Stimulated activated CD8-positive, alpha-beta memory T cell treated with anti-CD3 and anti-CD28 coated beads, Interleukin-12 subunit alpha, Interleukin-12 subunit beta, amount 100 ng/mL, for 24 hours (primary cell): ENCODE results near the gene SNX3.
A peak's percentile ranks its signal among the peaks of the same experiment; 100 is the strongest.

Source experiments
- DNase-seq: peaks from one replicate; pipeline ENCODE4 v3.0.0-alpha.2; 2020; ENCODE audit errors: extremely low read depth

The SNX3 gene

DNA sequence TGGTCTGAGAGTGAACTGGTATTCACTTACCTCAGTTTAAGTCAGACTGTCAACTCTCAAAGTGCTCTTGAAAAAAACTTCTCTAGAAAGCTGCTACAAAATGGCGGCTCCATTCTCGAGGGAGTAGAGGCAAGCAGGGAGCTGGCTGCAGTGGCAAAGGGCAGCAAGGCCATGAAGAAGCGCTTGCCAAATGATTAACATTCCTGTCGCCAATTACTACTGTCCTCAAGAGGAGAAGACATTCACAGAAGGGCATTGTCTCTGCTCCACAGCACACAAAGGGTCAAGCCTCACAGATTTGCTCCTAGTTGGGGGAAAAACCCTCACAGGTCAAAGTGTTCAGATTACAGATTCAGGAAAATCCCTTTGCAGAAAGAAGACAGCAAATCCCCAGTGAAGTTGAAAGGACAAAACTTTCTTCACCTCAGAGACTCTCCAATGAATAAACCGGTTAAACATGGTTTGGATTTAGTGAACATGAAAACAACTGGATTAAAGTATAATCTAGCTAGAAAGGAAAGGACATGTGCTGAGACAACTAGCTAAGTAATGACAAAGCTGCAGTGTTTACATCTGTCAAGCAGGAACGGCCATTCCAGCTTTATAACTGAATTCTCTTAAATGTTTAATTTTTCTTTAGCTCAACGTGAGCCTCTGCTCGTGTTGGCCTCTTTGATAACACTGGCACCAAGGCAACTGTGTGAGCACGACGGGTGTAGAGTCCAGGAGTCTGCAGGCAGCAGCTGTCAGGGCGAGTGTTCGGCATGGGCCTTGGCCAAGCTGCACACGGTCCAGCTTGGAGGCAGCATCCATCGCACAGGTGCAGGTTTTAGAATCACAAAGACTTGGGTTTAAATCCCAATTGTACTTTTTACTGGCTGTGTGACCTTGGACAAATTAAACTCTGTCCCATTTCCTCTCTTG, 57.4 kb downstream of the SNX3 start:
- no peak for DNase-seq

DNA sequence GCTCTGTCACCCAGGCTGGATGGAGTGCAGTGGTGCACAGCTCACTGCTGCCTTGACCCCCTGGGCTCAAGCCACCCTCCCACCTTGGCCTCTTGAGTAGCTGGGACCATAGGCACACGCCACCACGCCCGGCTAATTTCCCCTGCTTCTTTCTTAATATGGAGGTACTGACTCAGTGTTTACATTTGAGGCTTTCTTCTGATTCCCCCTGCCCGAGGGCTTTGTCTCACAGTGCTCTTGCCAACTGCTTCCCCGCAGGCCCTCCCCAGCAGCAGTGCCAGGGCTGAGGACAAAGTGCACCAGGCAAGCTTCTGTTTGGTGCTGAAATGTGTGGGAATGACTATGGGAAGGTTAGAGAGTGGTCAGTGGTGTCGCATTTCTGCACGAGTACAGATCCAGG, 60.2 kb downstream of the SNX3 start:
- DNase-seq, result no peak

DNA sequence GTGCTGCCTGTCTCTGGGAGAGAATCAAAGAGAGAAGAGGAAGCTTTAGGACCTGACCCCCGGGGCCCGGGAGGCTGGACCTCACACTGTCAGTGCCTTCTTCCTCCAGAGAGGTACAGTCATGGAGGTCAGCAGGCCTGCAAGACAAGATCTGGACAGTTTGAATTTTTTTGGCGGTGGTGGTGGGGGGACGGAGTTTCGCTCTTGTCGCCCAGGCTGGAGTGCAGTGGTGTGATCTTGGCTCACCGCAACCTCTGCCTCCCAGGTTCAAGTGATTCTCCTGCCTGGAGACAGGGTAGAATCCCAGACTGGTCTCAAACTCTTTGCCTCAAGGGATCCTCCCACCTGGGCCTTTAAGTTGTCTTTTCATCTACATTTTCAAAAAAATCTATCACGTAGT, 60.7 kb downstream of the SNX3 start:
- DNase-seq, result no peak

DNA sequence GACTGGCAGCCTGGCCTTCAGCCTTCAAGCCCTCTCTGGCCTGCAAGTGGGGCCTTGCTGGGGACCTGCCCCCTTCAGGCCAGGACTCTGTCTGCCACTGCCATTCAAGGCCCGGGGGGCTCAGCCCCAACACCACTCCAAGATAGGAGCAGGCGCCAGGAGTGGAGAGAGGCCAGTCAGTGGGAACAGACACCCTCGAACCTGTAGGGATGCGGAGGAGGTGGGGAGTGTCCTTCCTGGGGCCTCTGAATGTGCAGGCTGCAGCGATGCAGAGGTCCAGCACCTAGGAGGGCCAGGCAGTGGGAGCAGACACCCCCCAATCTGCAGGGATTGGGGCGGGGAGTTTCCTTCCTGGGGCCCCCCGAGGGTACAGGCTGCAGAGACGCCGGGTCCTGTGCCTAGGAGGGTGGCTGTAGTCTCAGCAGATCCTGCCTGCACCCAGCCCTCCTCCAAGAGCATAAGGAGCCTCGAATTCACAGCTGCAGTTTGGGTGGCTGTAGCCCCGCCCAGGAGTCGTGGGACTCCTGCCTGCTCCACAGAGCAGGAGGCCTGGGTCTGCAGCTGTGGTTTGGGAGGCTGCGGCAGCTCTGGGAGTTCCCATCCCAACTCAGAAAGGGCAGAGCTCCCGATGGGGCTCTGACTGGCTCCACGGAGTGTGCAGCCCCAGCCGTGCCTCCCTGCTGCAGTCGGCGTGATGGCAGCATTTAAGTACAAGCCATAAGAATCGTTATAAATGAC, 61.9 kb downstream of the SNX3 start:
- DNase-seq, result no peak

DNA sequence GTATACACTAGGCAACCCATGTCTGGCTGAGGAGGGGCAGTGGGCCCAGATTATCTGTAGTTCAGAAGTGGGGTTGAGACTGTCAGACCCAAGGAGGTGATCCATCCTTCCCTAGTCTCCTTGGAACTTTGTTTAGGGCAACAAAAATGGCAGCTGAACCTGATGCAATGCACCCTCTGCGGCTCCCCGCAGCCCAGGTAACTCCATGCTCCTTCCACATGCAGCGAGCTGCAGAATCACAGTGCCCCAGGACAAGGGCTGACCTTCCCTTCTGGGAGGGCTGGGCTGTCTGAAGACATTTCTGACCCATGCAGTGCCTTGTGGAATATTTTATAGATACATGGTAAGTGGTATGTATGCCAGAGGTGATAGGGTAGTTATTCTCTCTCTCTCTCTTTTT, 65.6 kb downstream of the SNX3 start:
- no peak for DNase-seq

DNA sequence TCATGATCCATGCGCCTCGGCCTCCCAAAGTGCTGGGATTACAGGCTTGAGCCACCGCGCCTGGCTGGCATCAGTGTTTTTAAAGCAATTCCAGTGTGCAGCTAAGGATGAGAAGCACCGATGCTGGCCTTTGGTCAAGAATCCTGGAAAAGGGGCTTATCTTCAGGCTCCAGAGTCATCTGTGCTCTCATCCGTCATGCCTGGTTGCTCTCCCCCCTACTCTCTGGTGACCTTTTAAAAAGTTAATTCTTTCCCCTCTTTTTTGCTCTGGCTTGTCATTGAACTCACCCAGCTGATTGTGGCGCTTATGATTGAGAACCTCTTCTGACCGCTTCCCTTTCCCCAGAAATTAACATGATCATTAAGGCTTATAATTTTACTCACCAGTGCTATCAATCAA, 66.3 kb downstream of the SNX3 start:
- no peak for DNase-seq

DNA sequence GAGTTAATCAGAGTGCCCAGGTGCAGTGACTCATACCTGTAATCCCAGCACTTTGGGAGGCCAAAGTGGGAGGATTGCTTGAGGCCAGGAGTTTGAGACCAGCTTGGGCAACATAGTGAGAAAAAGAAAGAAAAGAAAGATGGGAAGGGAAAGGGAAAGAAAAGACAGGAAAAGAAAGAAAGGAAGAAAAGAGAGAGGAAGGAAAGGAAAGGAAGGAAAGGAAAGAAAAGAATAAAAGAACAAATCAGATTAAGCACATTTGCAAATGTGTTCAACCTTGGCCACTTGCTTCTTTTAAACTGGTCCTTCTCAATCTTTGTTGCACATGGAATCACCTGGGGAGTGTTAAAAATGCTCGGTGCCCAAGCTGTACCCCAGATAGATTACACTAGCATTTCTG, 67.0 kb downstream of the SNX3 start:
- no peak for DNase-seq

DNA sequence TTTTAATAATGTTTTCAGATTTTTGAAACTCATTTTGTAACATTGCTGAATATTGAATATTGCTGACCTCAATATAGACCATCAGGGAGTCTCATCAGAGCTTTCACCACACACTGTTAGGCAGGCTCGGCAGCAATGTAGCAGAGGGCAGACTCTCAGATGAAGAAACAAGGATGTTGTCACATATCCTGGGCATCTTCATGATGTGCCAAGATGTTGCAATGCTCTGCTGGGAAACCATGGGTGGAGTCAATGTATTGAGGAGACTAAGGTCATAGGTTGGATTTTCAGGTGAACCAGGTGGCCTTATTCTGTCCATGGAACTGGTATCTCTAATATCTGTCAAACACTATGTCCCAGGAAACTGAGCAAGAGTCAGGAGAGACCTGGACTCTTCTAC, 67.7 kb downstream of the SNX3 start:
- DNase-seq, result no peak

DNA sequence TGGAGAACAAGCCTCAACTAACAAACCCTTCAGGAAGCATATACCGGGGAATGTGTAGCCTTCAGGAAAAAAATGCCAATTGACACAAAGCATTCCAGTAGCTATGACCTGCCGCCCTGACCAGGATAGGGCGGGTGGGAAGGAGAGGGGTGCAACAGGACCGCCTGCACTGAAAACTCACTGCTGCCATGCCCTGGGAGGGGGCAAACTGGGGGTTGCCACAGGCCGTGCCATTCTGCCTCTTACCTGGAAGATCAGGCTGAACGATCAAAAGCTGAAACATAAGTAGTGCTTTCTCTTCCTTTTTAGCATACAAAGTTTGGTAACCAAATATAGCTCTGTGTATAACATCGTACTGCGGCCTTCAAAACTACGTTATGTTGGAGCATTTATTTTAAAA, 73.3 kb downstream of the SNX3 start:
- no peak for DNase-seq

DNA sequence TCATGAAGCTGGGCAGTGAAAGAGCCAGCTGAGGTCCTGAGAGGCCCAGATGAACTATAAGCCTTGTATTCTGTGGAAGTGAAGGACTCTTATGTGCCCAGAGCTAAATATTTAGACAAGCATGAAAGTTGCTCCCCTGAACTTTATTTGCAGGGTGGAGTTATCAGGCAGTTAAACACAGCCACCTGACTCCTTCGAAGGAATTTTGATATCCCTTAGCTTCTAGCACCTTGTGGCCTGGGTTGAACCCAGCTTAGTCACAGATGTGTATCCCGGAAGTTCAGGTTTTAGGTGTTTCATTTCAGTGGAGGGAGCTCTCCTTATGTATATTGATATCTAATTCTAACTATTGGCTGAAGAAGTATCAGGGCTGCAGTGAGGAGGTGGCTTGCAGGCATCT, 74.6 kb downstream of the SNX3 start:
- DNase-seq, result no peak

DNA sequence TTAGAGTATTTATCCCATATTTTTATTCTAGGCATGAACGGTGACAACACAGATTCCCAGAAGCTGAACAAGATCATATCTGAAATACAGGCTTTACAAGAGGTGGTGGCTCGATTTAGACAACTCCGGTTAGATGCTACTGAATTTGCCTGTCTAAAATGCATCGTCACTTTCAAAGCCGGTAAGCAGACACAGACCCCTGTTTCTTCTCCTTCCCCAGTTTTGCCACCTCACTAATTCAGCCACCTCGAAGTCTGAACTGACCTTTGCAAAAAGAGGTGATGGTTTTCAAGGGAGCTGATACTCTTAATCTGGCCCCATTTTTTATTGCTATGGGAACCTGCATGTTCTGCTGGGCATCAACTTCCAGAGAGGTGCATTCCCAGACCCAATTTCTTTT, 80.1 kb downstream of the SNX3 start:
- DNase-seq, result no peak

DNA sequence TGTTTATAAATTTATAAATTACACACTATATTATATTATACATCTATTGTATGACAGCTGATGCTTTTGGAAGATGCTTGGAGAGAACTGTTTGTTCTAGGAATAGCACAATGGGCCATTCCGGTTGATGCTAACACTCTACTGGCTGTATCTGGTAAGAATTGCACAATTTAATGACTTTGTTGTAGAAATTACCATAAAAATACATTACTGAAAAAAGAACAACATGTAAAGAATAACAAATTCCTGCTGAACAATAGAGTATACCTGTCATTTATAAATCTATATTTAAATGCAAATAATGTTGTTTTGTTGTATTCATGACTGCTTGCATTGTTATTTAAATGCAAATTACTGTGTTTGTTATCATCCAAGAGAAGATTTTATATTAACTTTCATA, 80.6 kb downstream of the SNX3 start:
- no peak for DNase-seq

DNA sequence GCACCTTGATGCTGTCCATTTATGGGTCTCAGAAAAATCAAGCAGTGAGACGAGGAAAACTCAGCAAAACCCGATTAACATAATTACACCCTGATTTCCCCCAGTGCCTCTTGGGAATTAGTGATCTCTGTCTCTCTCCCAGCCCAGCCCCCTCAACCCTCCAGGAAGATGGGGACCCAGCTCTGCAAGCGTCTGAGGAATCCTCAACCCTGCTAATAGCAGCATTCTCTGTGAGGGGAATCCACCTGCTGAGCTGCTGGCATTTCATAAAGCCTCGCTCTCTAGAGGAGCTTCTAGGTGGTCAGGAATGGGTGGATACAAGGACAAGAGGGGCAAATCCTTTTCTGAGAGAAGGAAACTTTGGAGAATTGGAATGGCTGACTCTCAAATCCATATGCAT, 81.1 kb downstream of the SNX3 start:
- no peak for DNase-seq

DNA sequence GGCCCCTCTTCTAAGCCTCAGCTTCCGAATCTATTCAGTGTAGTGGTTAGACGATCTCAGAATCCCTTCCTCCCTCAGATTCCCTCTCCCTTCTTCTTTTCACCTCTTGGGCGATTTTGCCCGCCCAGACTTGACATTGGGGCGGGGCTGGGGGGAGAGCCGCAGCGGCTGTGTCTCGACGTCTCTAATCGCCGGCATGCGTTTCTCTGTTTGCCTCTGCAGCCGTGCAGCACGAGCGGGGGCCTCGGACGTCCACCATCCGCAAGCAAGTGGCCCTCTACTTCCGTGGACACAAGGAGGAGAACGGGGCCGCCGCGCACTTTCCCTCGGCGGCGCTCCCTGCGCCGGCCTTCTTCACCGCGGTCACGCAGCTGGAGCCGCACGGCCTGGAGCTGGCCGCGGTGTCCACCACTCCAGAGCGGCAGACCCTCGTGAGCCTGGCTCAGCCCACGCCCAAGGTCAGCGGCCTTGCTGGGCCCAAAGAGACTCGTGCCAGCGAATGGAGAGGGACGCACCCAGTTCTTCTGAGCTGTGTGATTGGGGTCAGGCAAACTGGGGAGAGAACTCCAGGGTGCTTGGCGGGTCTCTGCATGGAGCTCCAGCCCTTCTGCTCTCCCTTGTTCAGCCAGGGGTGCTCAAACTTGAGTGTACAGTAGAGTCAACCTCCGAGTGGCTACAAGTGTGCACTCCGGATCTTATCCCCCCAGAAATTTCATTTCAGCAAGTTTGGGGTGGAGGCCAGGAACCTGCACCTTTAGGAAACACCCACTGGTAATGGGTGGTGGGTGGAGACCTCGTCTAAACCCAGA, 84.4 kb downstream of the SNX3 start:
- DNase-seq, result no peak

DNA sequence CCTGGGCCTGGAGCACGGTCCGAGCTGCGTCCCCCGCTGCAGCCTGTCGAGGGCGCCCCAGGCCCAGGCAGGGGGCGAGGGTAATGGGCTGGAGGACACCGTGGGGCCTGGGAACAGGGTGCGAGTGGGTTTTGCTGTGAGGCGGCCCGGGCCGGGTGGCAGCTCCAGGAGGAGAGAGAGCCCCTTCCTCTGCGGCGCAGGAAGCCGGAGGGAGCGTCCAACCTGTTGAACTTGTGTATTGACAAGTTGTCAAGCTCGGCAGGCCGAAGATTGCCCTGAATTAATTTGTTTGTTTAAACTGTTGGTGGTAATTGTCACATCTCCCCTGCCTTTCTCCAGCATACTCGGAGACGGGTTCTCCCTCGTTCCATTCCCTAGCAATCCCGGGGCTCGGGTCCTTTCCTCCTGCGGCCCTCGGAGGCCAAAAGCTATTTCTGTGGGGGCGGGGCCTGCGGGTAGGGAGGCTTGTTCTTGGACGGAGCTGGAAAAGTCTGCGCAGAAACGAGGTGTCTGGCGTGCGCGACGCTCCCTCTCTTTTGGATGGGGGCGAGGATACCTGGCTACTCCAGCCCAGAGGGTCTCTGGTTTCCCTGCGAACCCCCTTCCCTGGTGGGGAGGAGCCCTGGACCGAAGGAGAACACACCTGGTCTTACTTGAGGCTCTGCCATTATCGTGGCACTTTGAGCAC, 85.1 kb downstream of the SNX3 start:
- DNase-seq, result no peak

DNA sequence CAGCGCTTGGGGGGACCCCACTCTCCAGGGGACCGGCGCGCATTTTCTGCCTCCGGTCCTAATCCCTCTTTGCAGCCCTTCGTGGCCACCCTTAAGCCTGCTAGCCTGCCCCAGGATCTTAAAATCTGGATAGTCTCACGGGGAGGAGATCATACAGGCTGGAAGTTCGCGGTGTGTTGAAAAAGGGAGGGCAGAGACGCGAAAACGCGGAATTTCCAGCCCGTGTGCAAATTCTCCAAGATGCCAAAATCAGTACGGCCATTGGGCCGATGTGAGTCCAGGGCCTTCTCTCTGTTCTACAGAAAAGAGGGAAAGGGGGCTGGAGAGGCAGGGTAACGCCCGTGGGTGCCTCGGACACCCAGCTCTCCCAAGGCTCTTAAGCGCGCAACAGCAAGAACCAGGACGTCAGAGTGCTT, 85.7 kb downstream of the SNX3 start:
- DNase-seq, result no peak

DNA sequence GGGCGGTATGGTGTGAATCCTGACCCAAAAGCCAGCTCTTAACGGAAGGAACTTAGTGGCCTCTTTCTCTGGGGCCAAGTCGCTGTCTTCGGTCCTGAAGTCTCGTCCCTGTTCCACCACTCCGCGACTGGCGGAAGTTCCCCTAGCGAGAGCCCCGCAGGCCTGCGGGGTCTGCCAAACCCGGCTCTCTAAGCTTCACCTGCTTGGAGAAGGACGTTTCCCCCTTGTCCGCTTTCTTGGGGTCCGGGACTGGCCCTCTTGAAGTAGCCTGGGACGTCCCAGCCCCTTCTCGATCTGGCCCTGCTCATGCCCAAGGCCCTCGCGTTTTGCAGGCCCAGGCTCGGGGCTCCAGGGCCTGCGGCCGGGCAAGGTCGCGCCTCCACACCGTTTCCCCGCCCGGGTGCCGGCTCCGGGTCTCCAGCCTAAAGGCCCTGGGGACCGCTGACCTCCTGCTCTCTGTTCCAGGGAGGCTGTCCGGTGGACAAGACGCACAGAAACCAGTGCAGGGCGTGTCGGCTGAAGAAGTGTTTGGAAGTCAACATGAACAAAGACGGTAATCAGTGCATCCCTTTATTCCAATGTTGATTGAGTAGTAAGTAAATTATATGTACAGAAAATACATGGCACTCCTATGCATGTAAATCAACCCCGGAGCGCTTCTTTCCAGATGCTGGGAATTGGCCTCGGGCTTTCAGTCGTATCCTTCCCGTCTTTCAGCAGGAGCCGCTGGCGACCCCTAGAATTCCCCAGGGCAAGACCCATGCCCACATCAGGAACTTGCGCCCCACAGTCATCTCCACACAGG, 86.3 kb downstream of the SNX3 start:
- DNase-seq, result peak; percentile 8

DNA sequence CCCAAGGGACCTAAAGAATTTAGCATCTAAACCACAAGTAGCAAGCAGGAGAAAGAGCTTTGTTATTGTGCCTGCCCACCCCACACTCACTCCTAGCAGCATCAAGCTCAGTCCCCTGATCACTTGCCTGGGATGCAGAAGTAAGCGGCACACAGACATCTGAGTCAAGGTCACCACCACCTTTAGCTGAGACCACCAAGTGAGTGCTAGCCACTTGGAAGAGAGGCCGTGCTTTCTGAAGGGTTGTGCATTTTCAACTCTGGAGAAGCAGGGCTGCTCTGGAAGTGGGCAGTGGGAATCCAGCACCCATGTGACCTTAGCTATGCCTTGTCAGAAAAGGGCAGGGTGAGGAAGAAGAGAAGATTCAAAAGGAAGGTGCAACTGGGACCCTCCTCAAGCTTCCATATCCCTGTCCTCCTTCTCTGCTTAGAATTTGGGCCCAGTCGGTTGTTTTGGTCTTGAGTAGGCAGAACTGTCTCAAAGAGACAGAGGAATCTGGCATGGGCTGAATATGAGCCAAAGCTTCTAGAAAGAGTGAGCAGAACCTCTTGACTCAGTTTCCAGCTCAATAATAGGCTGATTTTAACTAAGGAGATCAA, 88.8 kb downstream of the SNX3 start:
- no peak for DNase-seq

DNA sequence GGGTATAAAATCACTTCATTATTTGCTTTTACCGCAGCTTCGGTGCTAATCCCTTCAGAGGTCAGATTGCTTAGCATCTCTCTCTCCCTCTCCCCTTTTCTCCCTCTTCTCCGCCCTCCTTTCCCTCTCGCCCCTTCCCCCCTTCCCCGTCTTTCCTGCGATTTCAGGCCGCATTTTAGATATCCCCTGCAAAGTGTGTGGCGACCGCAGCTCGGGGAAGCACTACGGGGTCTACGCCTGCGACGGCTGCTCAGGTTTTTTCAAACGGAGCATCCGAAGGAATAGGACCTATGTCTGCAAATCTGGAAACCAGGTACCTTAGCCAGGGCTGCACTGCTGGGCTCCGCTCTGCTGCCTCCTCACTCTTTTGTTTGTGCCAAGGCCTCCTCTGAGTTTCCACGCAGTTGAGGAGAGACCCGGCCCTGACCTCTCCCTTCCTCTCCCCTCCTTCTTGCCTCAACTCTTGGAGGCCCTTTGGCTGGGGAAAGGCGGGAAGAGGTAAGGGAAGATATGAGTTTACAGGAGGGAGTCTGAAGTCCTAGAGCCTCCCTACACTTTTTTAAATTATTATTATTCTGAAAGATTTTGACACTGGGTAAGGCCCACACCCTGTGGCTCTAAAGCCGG, 89.4 kb downstream of the SNX3 start:
- DNase-seq, result no peak
